IMR-90 (cell line): ENCODE data around the gene FUS. TPM values are rescaled to one million over a fixed set of nuclear protein-coding genes. Genes with fewer than 3 reads are reported as not detected.

Experiments
- ATAC-seq: fragments of 200-7000 bp; cut with Tn5 transposase; 2 replicates; pipeline ENCODE4 v1.9.1; 2020; ENCODE audit warnings: low read depth, mild to moderate bottlenecking, moderate library complexity
- BruUV-seq: library from RNA; stranded (reverse); fragments of 400-500 nt; replicated peaks from 2 replicates; lab custom pipeline; 2021; lab: Mats Ljungman, UMichigan
- CTCF ChIA-PET: fragments of 300-600 bp; formaldehyde crosslinking; extraction: SDS; loops from one replicate; lab custom pipeline; 2021; ENCODE audit warnings: antibody characterized with exemption; lab: Yijun Ruan, JAX
- POLR2A ChIA-PET: fragments of 300-600 bp; sonication (Branson Sonifier 250); formaldehyde crosslinking; loops from one replicate; lab custom pipeline; 2022; ENCODE audit warnings: antibody characterized with exemption; ENCODE audit not compliant: unreplicated experiment; lab: Charles Lee
- DNase-seq: peaks from one replicate; pipeline ENCODE4 v3.0.0; 2013
- H2AFZ ChIP-seq: replicated peaks from 2 replicates; pipeline ENCODE3; 2013; ENCODE audit warnings: low read length, mild to moderate bottlenecking; ENCODE audit not compliant: poor library complexity
- H2AK5ac ChIP-seq: 2 replicates; pipeline ENCODE4 v1.6.1; 2013; ENCODE audit warnings: low read depth, low read length, inconsistent platforms
- H2AK9ac ChIP-seq: replicated peaks from 2 replicates; pipeline ENCODE3; 2013; ENCODE audit warnings: mild to moderate bottlenecking, low read depth, low read length, moderate library complexity; ENCODE audit not compliant: poor library complexity
- H2BK120ac ChIP-seq: 2 replicates; pipeline ENCODE4 v1.6.1; 2013; ENCODE audit warnings: low read depth, low read length, inconsistent platforms
- H2BK15ac ChIP-seq: 3 replicates; pipeline ENCODE4 v1.6.1; 2013; ENCODE audit warnings: low read depth, low read length, inconsistent platforms
- H2BK20ac ChIP-seq: 2 replicates; pipeline ENCODE4 v1.6.1; 2013; ENCODE audit warnings: low read depth, mild to moderate bottlenecking, inconsistent platforms, low read length, moderate library complexity
- H2BK5ac ChIP-seq: 2 replicates; pipeline ENCODE4 v1.6.1; 2013; ENCODE audit warnings: mild to moderate bottlenecking, low read depth, low read length, inconsistent platforms; ENCODE audit not compliant: poor library complexity, severe bottlenecking
- H3K14ac ChIP-seq: replicated peaks from 2 replicates; pipeline ENCODE4 v1.6.1; 2013; ENCODE audit warnings: low read depth, low read length, inconsistent platforms
- H3K18ac ChIP-seq: 2 replicates; pipeline ENCODE4 v1.6.1; 2013; ENCODE audit warnings: low read depth, low read length, control low read depth
- H3K23ac ChIP-seq: 2 replicates; pipeline ENCODE4 v1.6.1; 2013; ENCODE audit warnings: low read depth, low read length, inconsistent platforms
- H3K27ac ChIP-seq: 2 replicates; pipeline ENCODE4 v1.5.1; 2013; ENCODE audit warnings: mild to moderate bottlenecking, control low read depth, low read length; ENCODE audit not compliant: insufficient read depth
- H3K27me3 ChIP-seq: 2 replicates; pipeline ENCODE4 v1.6.1; 2013; ENCODE audit warnings: low read length; ENCODE audit not compliant: control insufficient read depth, insufficient read depth
- H3K36me3 ChIP-seq: 2 replicates; pipeline ENCODE4 v1.6.1; 2013; ENCODE audit warnings: low read length, mixed read lengths; ENCODE audit not compliant: control insufficient read depth, insufficient read depth
- H3K4ac ChIP-seq: 2 replicates; pipeline ENCODE4 v1.6.1; 2013; ENCODE audit warnings: low read depth, low read length, inconsistent platforms
- H3K4me1 ChIP-seq: 2 replicates; pipeline ENCODE4 v1.6.1; 2013; ENCODE audit warnings: low read length, mixed read lengths; ENCODE audit not compliant: control insufficient read depth, insufficient read depth
- H3K4me2 ChIP-seq: 2 replicates; pipeline ENCODE4 v1.6.1; 2013; ENCODE audit warnings: low read depth, mild to moderate bottlenecking, control low read depth, low read length, moderate library complexity
- H3K4me3 ChIP-seq: 2 replicates; pipeline ENCODE4 v1.5.1; 2013; ENCODE audit warnings: low read depth, mild to moderate bottlenecking, control low read depth, low read length, moderate library complexity; ENCODE audit not compliant: insufficient read depth
- H3K56ac ChIP-seq: 2 replicates; pipeline ENCODE4 v1.6.1; 2013; ENCODE audit warnings: low read length, inconsistent platforms; ENCODE audit not compliant: insufficient read depth; ENCODE audit errors: extremely low read depth
- H3K79me1 ChIP-seq, 2 experiments: 2 replicates each; pipeline ENCODE4 v1.6.1; 2013; ENCODE audit warnings: low read length in 2 of 2, inconsistent platforms in 1 of 2, low read depth in 1 of 2
- H3K9ac ChIP-seq: 2 replicates; pipeline ENCODE4 v1.6.1; 2013; ENCODE audit warnings: low read depth, low read length, control low read depth
- H3K9me1 ChIP-seq: 2 replicates; pipeline ENCODE4 v1.6.1; 2013; ENCODE audit warnings: low read length, inconsistent platforms; ENCODE audit not compliant: insufficient read depth
- H3K9me3 ChIP-seq: 2 replicates; pipeline ENCODE4 v1.6.1; 2013; ENCODE audit warnings: low read length; ENCODE audit not compliant: control insufficient read depth, insufficient read depth
- H4K20me1 ChIP-seq: 2 replicates; pipeline ENCODE4 v1.6.1; 2013; ENCODE audit warnings: low read length, inconsistent platforms; ENCODE audit not compliant: insufficient read depth
- H4K5ac ChIP-seq: 2 replicates; pipeline ENCODE4 v1.6.1; 2013; ENCODE audit warnings: mild to moderate bottlenecking, low read depth, low read length, control low read depth
- H4K8ac ChIP-seq, 2 experiments: 2 replicates each; pipeline ENCODE4 v1.6.1; 2013; ENCODE audit warnings: low read depth in 2 of 2, low read length in 2 of 2, control low read depth in 1 of 2, inconsistent platforms in 1 of 2
- H4K91ac ChIP-seq: 2 replicates; pipeline ENCODE4 v1.6.1; 2013; ENCODE audit warnings: low read depth, low read length, inconsistent platforms; ENCODE audit not compliant: insufficient read depth
- CEBPB ChIP-seq: IDR thresholded peaks from 2 replicates; pipeline ENCODE4 v1.6.1; 2012; ENCODE audit warnings: low read depth, low read length, improper control_type of control experiment
- ELK1 ChIP-seq: fragments of 150-350 bp; IDR thresholded peaks from 2 replicates; pipeline ENCODE4 v1.6.1; 2016; ENCODE audit warnings: low read depth, mild to moderate bottlenecking, low read length, moderate library complexity, borderline replicate concordance
- FOS ChIP-seq: fragments of 150-350 bp; IDR thresholded peaks from 2 replicates; pipeline ENCODE4 v1.6.1; 2016; ENCODE audit warnings: low read depth, low read length
- MAFK ChIP-seq: IDR thresholded peaks from 2 replicates; pipeline ENCODE4 v1.6.1; 2012; ENCODE audit warnings: low read depth, low read length, improper control_type of control experiment
- MAZ ChIP-seq: IDR thresholded peaks from 2 replicates; pipeline ENCODE4 v1.6.1; 2012; ENCODE audit warnings: low read depth, mild to moderate bottlenecking, low read length, improper control_type of control experiment, moderate library complexity, borderline replicate concordance
- MXI1 ChIP-seq: IDR thresholded peaks from 2 replicates; pipeline ENCODE4 v1.6.1; 2012; ENCODE audit warnings: low read depth, mild to moderate bottlenecking, low read length, moderate library complexity, borderline replicate concordance
- NFE2L2 ChIP-seq: fragments of 150-350 bp; IDR thresholded peaks from 2 replicates; pipeline ENCODE4 v1.6.1; 2016; ENCODE audit warnings: low read depth, mild to moderate bottlenecking, low read length
- POLR2A ChIP-seq: IDR thresholded peaks from 2 replicates; pipeline ENCODE4 v1.6.1; 2012; ENCODE audit warnings: mild to moderate bottlenecking, low read depth, low read length
- RAD21 ChIP-seq: IDR thresholded peaks from 2 replicates; pipeline ENCODE4 v1.6.1; 2012; ENCODE audit warnings: low read length, improper control_type of control experiment
- RFX5 ChIP-seq: IDR thresholded peaks from 2 replicates; pipeline ENCODE4 v1.8.0; 2012; ENCODE audit warnings: low read depth, mild to moderate bottlenecking, low read length, moderate library complexity
- SMC3 ChIP-seq: fragments of 150-350 bp; IDR thresholded peaks from 2 replicates; pipeline ENCODE4 v1.6.1; 2016; ENCODE audit warnings: low read depth, mild to moderate bottlenecking, antibody characterized with exemption, low read length, moderate library complexity
- USF2 ChIP-seq: fragments of 150-350 bp; IDR thresholded peaks from 2 replicates; pipeline ENCODE4 v1.6.1; 2017; ENCODE audit warnings: mild to moderate bottlenecking, antibody characterized with exemption, low read length, low read depth
- WGBS, 2 experiments: methylation state at CpG; one replicate each; pipeline versions ENCODE4 v1.1.5 to v1.1.7; 2013; ENCODE audit warnings: missing lambda C conversion rate in 2 of 2; ENCODE audit not compliant: insufficient read length in 1 of 2; ENCODE audit errors: extremely low coverage in 2 of 2; 5-methylcytosine and 5-hydroxymethylcytosine counted together
- dilution Hi-C: fragments of 300-500 bp; cut with HindIII; formaldehyde crosslinking; loops from one replicate; pipeline ENCODE4 v1.14.3; 2018; ENCODE audit warnings: low sequenced_read_pairs; ENCODE audit not compliant: unreplicated experiment
- in situ Hi-C: fragments of 300-500 bp; cut with MboI; formaldehyde crosslinking; loops from 3 replicates; pipeline ENCODE4 v1.14.3; 2019; ENCODE audit warnings: low sequenced_read_pairs, inconsistent platforms, mixed read lengths
- intact Hi-C: fragments of 100-400 bp; cut with micrococcal nuclease; formaldehyde crosslinking; loops from 2 replicates; pipeline ENCODE4 v1.10.0; 2022
- polyA plus RNA-seq, 3 experiments: library from polyadenylated mRNA; depleted of rRNA; stranded (reverse); fragments of >200 nt; gene quantifications; 2 replicates each; pipeline ENCODE4 v1.2.3, GENCODE V29; 2012; ENCODE audit warnings: low replicate concordance in 1 of 3
- total RNA-seq: library from RNA; depleted of rRNA; stranded (reverse); fragments of >200 nt; gene quantifications from 2 replicates; pipeline ENCODE4 v1.2.3, GENCODE V29; 2012

Gene FUS
- total and polyA plus RNA-seq, 2 of the 4 experiments (the other 2 are of a cell fraction): 42.8 to 340 TPM

DNA sequence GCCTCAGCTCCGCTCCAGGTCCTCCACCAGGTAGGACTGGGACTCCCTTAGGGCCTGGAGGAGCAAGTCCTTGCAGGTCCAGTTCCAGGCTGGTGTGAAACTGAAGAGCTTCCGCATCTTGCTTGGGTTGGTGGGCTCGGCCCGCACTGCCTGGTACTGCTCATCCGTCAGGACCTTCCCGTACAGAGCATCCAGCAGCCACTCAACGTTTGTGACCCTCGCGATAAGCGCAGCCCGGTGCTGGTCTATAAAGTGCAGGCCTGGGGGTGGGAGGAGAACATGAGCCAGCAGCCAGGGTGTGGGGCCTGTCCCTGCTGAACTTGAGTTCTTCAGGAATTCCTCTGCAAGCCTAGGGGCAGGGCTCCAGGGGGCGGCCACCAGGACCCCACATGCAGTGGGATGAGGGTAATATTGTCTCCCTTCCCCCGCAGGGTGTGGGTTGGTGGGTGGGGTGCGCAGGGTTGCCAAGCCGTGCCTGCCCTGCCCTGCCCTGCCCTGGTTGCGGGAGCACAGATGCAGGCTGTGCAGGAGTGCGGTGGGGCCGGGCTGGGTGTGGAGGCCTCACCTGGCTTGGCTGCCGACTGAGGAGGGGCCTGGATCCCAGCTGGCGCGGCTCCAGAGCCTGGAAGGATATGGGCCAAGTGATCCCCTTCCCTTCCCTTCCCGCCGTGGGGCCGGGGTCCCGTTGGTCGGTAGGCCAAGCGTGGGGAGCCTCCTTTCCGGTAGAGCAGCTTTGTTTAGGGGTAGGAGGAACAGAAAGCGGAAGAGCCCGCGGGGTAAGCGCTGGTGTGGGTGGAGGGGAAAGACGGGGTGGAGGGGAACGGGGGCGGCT lies 21.9 kb downstream of the FUS start:
- Histone ChIP-seq H3K36me3 (peaks cover 17% of the 10 kb centered on the region), H2BK20ac (no peak overlapping the region), H3K4me3 (peak overlapping the region; percentile 87), H3K4me1 (peaks cover 4% of the 10 kb centered on the region; the same call in 1 of the 2 replicates), H3K9me3 (no peaks in the 10 kb centered on the region), H3K79me1 (peaks cover 4% of the 10 kb centered on the region in 2 experiments; a peak in 2 of 4 replicates), H3K23ac (no peak overlapping the region), H4K20me1 (peaks cover 40% of the 10 kb centered on the region), H2BK120ac (no peak overlapping the region), H4K91ac (no peak overlapping the region), H3K18ac (no peak overlapping the region; the same call in 1 of the 2 replicates), H3K27ac (peak overlapping the region; percentile 13; the same call in 1 of the 2 replicates), H3K4ac (peak overlapping the region; percentile 14; the same call in 1 of the 2 replicates), H2AK9ac (peak overlapping the region; percentile 85), H3K4me2 (peak overlapping the region; percentile 66), H3K56ac (no peak overlapping the region), H3K9me1 (peaks cover 4% of the 10 kb centered on the region; the same call in 1 of the 2 replicates), H3K27me3 (peaks cover 7% of the 10 kb centered on the region), H2BK5ac (no peak overlapping the region), H3K14ac (no peak overlapping the region), H4K5ac (no peak overlapping the region), H3K9ac (peak overlapping the region; percentile 73), H2BK15ac (no peak overlapping the region), H2AK5ac (no peak overlapping the region), H2AFZ (peak overlapping the region; percentile 96), H4K8ac (peak overlapping the region; percentile 41 to 44; a peak in 2 of 4 replicates)
- dilution Hi-C loops (no loop called here), in situ Hi-C loops (no loop called here), intact Hi-C loops (loop anchor here (2.0 kb wide), 3 partner anchors 181 to 667 kb away; partner anchors contain the start of gene ZNF843)
- ChIA-PET POLR2A (interaction anchor here (1.0 to 1.5 kb wide), 2 partner anchors 12 to 22 kb away, joined by 3 to 5 read pairs; partner anchors contain the start of genes FUS and TRIM72), CTCF (no interaction called here)
- TF ChIP-seq RFX5: no peak
- TF ChIP-seq RAD21: no peak
- TF ChIP-seq MXI1: no peak
- no peak for TF ChIP-seq CEBPB
- TF ChIP-seq MAZ: no peak
- no peak for TF ChIP-seq NFE2L2
- no peak for TF ChIP-seq POLR2A
- TF ChIP-seq FOS: no peak
- TF ChIP-seq SMC3: no peak
- TF ChIP-seq USF2: no peak
- TF ChIP-seq ELK1: no peak
- TF ChIP-seq MAFK: no peak
- 20% methylated on average over 1 of the region's 35 CpGs; no CpG with 5 or more reads in 1 of the 2 experiments for WGBS, 2 experiments
- ATAC-seq (peak; percentile 53), DNase-seq (no peak)
- no TSS peak for BruUV-seq
